HG03442 (cell line): ENCODE measurements around the gene IRF2.
"Not testable (repeated sequence)": the region's sequence is repeated elsewhere in the genome, so short reads cannot be mapped to it uniquely, and the experiment has no call there.

Experiments used
- ATAC-seq: cut with Tn5 transposase; IDR thresholded peaks from one replicate; pipeline ENCODE4 v1.9.1; 2021; ENCODE audit warnings: mild to moderate bottlenecking, moderate library complexity; ENCODE audit not compliant: unreplicated experiment

The IRF2 gene

DNA sequence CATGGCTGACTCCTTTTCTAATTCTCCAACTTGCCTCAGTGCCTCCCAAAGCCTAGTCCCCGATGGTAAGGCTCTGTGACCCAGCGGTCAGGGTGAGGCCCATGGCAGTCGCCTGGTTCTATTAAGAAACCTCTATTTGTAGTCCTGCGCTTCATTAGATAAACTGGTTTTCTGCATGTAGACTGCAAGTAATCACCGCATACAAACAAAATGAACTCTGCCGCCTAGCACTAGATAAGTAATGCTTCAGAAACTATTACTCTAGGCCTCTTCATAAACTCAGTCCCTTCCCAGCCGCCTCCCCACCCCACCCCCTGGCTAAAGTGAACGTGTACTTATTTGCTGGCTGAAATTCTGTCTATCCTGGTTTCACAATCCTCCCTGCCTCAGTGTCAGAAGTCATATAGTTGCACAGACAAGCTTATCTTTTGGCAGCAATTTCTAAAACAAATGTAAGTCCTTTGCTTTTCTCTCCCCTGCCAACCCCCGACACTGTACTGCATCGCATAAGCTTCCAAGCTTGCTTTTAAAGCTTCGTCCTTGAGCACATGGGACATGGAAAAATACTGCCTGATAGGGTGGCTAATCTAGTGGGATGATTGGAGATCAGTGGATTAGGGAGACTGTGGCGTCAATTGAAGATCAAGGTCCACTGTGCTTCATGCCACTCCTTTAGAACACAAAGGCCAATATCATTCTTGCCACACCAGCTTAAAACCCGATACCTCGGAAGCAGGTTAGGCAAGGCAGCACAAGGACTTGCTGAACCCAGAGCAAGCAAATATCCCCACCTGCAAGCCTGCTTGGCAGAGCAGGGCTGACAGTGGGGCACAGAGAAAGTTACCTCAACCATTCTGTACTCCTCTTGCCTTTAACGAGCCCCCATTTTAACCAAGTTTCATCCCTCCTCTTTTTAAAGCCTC, 125.8 kb downstream of the IRF2 start:
- ATAC-seq = no peak

GRCh38 chr4:184347251-184348239, 126.8 kb downstream of the IRF2 start:
- peak; percentile 79 for ATAC-seq

GRCh38 chr4:184346682-184347081, 127.7 kb downstream of the IRF2 start:
- ATAC-seq = no peak

DNA sequence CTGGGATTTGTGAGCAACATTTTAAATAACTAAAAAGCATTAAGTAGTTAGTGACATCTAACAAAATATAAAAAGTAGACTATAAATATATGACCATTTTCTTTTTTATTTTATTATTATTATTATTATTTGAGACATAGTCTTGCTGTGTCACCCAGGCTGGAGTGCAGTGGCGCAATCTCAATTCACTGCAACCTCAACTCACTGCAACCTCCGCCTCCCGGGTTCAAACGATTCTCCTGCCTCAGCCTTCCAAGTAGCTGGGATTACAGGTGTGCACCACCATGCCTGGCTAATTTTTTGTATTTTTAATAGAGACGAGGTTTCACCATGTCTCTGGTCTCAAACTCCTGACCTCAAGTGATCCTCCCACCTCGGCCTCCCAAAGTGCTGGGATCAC, 128.1 kb downstream of the IRF2 start:
- ATAC-seq = not testable (repeated sequence)

DNA sequence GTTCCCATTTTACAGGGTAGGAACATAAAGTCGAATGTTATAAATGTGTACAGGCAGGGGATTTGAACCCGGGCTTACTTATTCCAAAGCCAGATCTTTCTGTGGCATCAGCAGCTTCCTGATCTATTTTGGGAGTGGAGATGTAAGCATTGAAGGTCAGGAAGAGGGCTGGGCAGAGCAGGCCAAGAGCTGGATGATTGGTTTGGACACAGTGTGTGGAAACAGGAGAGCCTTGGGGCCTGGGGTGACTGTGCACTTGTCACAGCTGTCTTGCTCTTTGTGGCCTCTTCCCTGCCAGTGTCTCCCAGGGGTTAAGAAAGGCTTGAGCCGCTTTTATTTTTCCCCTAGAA, 128.8 kb downstream of the IRF2 start:
- ATAC-seq = no peak

- ATAC-seq = no peak
Measured at GRCh38 chr4:184344899-184345572, 129.3 kb downstream of the IRF2 start.

DNA sequence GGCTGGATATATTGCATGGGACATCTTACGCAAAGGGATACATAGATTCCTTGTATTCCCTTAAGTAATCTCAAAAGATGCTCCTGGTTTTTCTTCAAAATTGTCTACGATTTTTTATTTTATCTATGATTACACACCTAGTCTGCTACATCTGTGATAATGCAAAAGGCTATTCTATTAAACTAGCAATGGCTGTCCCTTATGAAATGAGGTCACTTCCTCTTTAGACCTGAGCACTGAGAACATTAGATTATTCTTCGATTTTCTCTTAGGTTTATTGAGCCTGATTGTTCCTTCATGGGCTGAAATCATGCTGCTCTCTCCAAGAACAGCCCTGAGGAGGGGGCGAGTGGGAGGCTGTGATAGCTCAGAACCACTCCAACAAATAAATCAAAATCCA, 129.9 kb downstream of the IRF2 start:
- no peak for ATAC-seq

- peak; percentile 30 for ATAC-seq
Measured at GRCh38 chr4:184343502-184344177, 130.7 kb downstream of the IRF2 start.

- not testable (repeated sequence) for ATAC-seq
Measured at GRCh38 chr4:184342857-184343237, 131.5 kb downstream of the IRF2 start.

DNA sequence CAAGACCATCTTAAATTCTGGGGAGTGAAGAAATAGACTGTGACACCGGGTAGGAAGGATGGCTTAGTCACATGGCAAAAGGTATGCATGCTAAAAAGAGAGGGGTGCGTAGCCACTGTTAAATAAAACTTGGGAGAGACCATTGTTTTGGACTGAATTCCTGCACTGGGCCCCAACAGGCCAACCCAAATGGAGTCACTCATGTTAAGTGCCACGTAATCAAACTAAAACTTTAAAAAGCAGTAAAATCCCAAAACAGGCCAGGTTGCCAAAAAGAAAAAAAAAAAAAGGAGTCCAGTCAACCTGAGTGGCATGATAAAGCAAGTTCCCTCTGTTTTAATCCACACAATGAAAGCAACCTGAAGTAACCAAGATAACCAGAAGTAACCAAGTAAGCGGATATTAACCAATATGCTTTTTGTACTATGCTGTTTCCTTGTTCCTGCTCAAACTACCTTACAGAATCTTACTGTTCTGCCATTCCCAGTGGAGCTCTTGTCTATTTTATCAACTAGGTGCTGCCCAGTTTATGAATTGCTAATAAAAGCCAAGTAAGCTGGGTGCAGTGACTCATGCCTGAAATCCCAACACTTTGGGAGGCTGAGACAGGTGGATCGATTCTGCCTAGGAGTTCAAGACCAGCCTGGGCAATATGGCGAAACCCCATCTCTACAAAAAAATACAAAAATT, 132.0 kb downstream of the IRF2 start:
- ATAC-seq = no peak

- not testable (repeated sequence) for ATAC-seq
Measured at GRCh38 chr4:184339398-184340193, 134.8 kb downstream of the IRF2 start.

DNA sequence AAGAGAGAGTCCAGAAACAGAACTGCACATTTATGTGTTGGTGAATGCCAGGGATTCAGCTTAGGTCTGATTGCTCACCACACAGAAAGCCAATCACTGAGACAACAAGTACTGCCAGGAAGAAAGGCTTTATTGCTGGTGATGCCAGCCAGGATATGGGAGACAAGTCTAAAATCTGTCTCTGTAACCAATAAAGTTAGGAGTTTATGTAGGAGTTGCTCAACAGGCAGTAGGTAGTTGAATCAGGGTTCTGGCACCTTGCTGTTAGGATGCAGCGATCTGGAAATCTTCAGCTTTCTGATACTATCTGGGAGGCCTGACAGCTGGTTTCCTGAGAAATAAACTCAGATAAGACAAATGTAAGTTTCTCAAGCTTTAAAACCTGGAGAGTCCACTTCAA, 136.4 kb downstream of the IRF2 start:
- ATAC-seq = no peak
